WTC11 (cell line): Measurements from ENCODE around the gene HACD2.

Experiments used
- EMX1 ChIP-seq: fragments of 250-450 bp; sonication (Bioruptor Pico); IDR thresholded peaks from 2 replicates; pipeline ENCODE4 v1.8.0; 2021; ENCODE audit warnings: mild to moderate bottlenecking
- SP1 ChIP-seq: sonication (generic); formaldehyde crosslinking; conservative IDR thresholded peaks from 2 replicates; pipeline ENCODE4 v1.8.1; 2022; ENCODE audit warnings: missing genetic modification reagents
- ZNF416 ChIP-seq: fragments of 250-450 bp; sonication (Bioruptor Pico); IDR thresholded peaks from 2 replicates; pipeline ENCODE4 v1.9.0; 2021; ENCODE audit warnings: mild to moderate bottlenecking, inconsistent platforms
- TF ChIP-seq, protein P1 (sequence below): fragments of 200-600 bp; IDR thresholded peaks from 2 replicates; pipeline ENCODE4 v1.8.0; 2022; ENCODE audit warnings: antibody characterized with exemption
- TF ChIP-seq, protein P2 (sequence below): sonication (generic); formaldehyde crosslinking; IDR thresholded peaks from 2 replicates; pipeline ENCODE4 v1.8.0; 2022; ENCODE audit warnings: mild to moderate bottlenecking, missing genetic modification reagents

DNA sequence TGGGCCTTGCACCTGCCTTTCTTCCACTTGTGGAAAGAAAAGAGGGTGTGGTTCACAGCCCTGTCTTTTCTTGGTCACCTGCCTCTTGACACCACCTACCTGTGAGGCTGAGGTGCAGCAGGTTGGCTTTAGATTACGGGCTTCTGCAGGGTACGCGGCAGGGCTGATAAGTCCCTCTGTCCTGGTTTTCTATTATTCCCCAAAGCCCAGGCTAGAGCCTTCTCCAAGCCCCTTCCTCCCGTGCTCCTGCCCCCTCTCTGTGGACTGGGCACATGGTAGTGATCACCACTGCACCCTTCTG, 44.8 kb upstream of the HACD2 start:
- TF ChIP-seq, protein P1, sequence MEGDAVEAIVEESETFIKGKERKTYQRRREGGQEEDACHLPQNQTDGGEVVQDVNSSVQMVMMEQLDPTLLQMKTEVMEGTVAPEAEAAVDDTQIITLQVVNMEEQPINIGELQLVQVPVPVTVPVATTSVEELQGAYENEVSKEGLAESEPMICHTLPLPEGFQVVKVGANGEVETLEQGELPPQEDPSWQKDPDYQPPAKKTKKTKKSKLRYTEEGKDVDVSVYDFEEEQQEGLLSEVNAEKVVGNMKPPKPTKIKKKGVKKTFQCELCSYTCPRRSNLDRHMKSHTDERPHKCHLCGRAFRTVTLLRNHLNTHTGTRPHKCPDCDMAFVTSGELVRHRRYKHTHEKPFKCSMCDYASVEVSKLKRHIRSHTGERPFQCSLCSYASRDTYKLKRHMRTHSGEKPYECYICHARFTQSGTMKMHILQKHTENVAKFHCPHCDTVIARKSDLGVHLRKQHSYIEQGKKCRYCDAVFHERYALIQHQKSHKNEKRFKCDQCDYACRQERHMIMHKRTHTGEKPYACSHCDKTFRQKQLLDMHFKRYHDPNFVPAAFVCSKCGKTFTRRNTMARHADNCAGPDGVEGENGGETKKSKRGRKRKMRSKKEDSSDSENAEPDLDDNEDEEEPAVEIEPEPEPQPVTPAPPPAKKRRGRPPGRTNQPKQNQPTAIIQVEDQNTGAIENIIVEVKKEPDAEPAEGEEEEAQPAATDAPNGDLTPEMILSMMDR, result no peak
- TF ChIP-seq ZNF416 (CRISPR knock-in tag) (no peak), EMX1 (no peak), SP1 (CRISPR knock-in tag) (no peak)
- TF ChIP-seq, protein P2, sequence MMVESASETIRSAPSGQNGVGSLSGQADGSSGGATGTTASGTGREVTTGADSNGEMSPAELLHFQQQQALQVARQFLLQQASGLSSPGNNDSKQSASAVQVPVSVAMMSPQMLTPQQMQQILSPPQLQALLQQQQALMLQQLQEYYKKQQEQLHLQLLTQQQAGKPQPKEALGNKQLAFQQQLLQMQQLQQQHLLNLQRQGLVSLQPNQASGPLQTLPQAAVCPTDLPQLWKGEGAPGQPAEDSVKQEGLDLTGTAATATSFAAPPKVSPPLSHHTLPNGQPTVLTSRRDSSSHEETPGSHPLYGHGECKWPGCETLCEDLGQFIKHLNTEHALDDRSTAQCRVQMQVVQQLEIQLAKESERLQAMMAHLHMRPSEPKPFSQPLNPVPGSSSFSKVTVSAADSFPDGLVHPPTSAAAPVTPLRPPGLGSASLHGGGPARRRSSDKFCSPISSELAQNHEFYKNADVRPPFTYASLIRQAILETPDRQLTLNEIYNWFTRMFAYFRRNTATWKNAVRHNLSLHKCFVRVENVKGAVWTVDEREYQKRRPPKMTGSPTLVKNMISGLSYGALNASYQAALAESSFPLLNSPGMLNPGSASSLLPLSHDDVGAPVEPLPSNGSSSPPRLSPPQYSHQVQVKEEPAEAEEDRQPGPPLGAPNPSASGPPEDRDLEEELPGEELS (CRISPR knock-in tag), result no peak
